Keratinocyte (primary cell): ENCODE results near the gene CEP63. TPM values are rescaled to one million over a fixed set of nuclear protein-coding genes. Genes with fewer than 3 reads are reported as not detected.

ENCODE experiments used
- DNase-seq: peaks from one replicate; pipeline ENCODE4 v3.0.0-alpha.2; 2011; ENCODE audit warnings: low read depth, missing footprints, low spot score
- FAIRE-seq: peaks from 2 replicates; lab custom pipeline; 2011; peaks lifted over from hg19 to GRCh38; lab: Jason Lieb, UNC
- H2AFZ ChIP-seq: 2 replicates; pipeline ENCODE4 v1.6.0; 2012; ENCODE audit warnings: low read length, control low read depth, inconsistent platforms; ENCODE audit not compliant: control insufficient read depth
- H3K27ac ChIP-seq: 2 replicates; pipeline ENCODE4 v1.5.1; 2011; ENCODE audit warnings: low read length; ENCODE audit not compliant: control insufficient read depth, insufficient read depth
- H3K27me3 ChIP-seq: 3 replicates; pipeline ENCODE4 v1.6.0; 2011; ENCODE audit warnings: low read length; ENCODE audit not compliant: control insufficient read depth, insufficient read depth; ENCODE audit errors: extremely low read depth
- H3K36me3 ChIP-seq, 2 experiments: 2 replicates in 1 of 2; 3 replicates in 1 of 2; pipeline ENCODE4 v1.5.1; 2011; ENCODE audit warnings: low read length in 2 of 2, mild to moderate bottlenecking in 1 of 2; ENCODE audit not compliant: control insufficient read depth in 2 of 2, insufficient read depth in 2 of 2; ENCODE audit errors: extremely low read depth in 1 of 2
- H3K4me1 ChIP-seq: 3 replicates; pipeline ENCODE4 v1.5.1; 2011; ENCODE audit warnings: low read length; ENCODE audit not compliant: control insufficient read depth, insufficient read depth; ENCODE audit errors: extremely low read depth
- H3K4me2 ChIP-seq: 3 replicates; pipeline ENCODE4 v1.6.0; 2011; ENCODE audit warnings: low read depth, low read length; ENCODE audit not compliant: control insufficient read depth, insufficient read depth; ENCODE audit errors: extremely low read depth
- H3K4me3 ChIP-seq, 3 experiments: fragments of 200-600 bp in 1 of 3; sonication (generic) in 1 of 3; 2 replicates in 2 of 3; 3 replicates in 1 of 3; pipeline ENCODE4 v1.5.1; 2011 to 2016; ENCODE audit warnings: low read length in 3 of 3, mild to moderate bottlenecking in 3 of 3, control low read depth in 2 of 3, inconsistent platforms in 1 of 3, low read depth in 1 of 3, mixed read lengths in 1 of 3, mixed run types in 1 of 3, moderate library complexity in 1 of 3; ENCODE audit not compliant: control insufficient read depth in 2 of 3, insufficient read depth in 2 of 3; ENCODE audit errors: extremely low read depth in 1 of 3
- H3K79me2 ChIP-seq: 2 replicates; pipeline ENCODE4 v1.6.0; 2012; ENCODE audit warnings: low read length; ENCODE audit not compliant: control insufficient read depth, insufficient read depth
- H3K9ac ChIP-seq: 3 replicates; pipeline ENCODE4 v1.6.0; 2011; ENCODE audit warnings: low read length; ENCODE audit not compliant: control insufficient read depth, insufficient read depth; ENCODE audit errors: extremely low read depth
- H3K9me1 ChIP-seq: 3 replicates; pipeline ENCODE4 v1.6.0; 2011; ENCODE audit warnings: low read length; ENCODE audit not compliant: control insufficient read depth, insufficient read depth; ENCODE audit errors: extremely low read depth
- H3K9me3 ChIP-seq: 2 replicates; pipeline ENCODE4 v1.5.1; 2012; ENCODE audit warnings: low read depth, low read length; ENCODE audit not compliant: control insufficient read depth
- H4K20me1 ChIP-seq: 3 replicates; pipeline ENCODE4 v1.6.0; 2011; ENCODE audit warnings: low read length; ENCODE audit not compliant: control insufficient read depth, insufficient read depth; ENCODE audit errors: extremely low read depth
- CTCF ChIP-seq, 3 experiments: IDR thresholded peaks in 1 of 3; conservative IDR thresholded peaks in 1 of 3; optimal IDR thresholded peaks in 1 of 3; 2 replicates in 2 of 3; 3 replicates in 1 of 3; pipeline versions ENCODE3 to v1.5.1; 2011; ENCODE audit warnings: low read length in 3 of 3, mild to moderate bottlenecking in 3 of 3, moderate library complexity in 2 of 3, control low read depth in 1 of 3, inconsistent platforms in 1 of 3; ENCODE audit not compliant: insufficient read depth in 2 of 3; ENCODE audit errors: extremely low read depth in 1 of 3
- EZH2 ChIP-seq: IDR thresholded peaks from one replicate; pipeline ENCODE4 v1.6.1; 2012; ENCODE audit warnings: inconsistent platforms, mild to moderate bottlenecking, low read length, moderate library complexity
- dilution Hi-C: fragments of 300-500 bp; cut with MboI; formaldehyde crosslinking; loops from one replicate; pipeline ENCODE4 v1.7.0; 2020; ENCODE audit warnings: low sequenced_read_pairs; ENCODE audit not compliant: extremely low pct_ligation_motif_present
- polyA plus RNA-seq, 5 experiments: library from polyadenylated mRNA; depleted of rRNA in 3 of 5; stranded (reverse) in 3 of 5; stranded (forward) in 1 of 5; unstranded in 1 of 5; fragments of >200 nt; gene quantifications; 1 replicate in 1 of 5; 2 replicates in 3 of 5; 3 replicates in 1 of 5; pipeline versions ENCODE4 v1.2.1 to v1.2.3, GENCODE V29; 2011 to 2012; ENCODE audit warnings: missing spikeins in 2 of 5, low read depth in 1 of 5, low replicate concordance in 1 of 5

The CEP63 gene
- polyA plus RNA-seq, 1 donor (not counting 4 experiments of a cell fraction or from before 2014, with no cell fraction given), result 10.1 TPM

- Histone ChIP-seq H3K27ac (no peak overlapping the region), H3K4me1 (peaks cover 4% of the 10 kb centered on the region), H3K4me2 (no peak overlapping the region), H3K9ac (no peak overlapping the region), H3K9me3 (no peaks in the 10 kb centered on the region), H4K20me1 (no peaks in the 10 kb centered on the region), H3K27me3 (no peaks in the 10 kb centered on the region), H3K36me3 (no peaks in the 10 kb centered on the region), H3K9me1 (no peaks in the 10 kb centered on the region), H3K4me3 (no peak overlapping the region), H2AFZ (peak overlapping the region; percentile 14), H3K79me2 (no peaks in the 10 kb centered on the region)
- DNase-seq (no peak), FAIRE-seq (peak; percentile 23)
- TF ChIP-seq CTCF (optimal IDR thresholded peaks at IDR 0.05 in 1 of 3, IDR thresholded peaks at IDR 0.05 in 1 of 3, conservative IDR thresholded peaks at IDR 0.05 in 1 of 3; ENCODE audit: extremely low read depth in 1 of 3, insufficient read depth in 2 of 3, low read length in 3 of 3) (no peak), EZH2 (no peak)
- dilution Hi-C loops, result no loop called here
Observed at GRCh38 chr3:134457376-134458074, 28.3 kb upstream of the CEP63 start.

GRCh38 chr3:134458406-134458945, 27.4 kb upstream of the CEP63 start:
- H3K9me1 ChIP-seq, result no peaks in the 10 kb centered on the region
- H3K27me3 ChIP-seq, result no peaks in the 10 kb centered on the region
- H3K4me2 ChIP-seq, result no peak overlapping the region
- no peak for DNase-seq
- H3K4me3 ChIP-seq, result no peak overlapping the region
- no peaks in the 10 kb centered on the region for H4K20me1 ChIP-seq
- TF ChIP-seq CTCF (optimal IDR thresholded peaks at IDR 0.05 in 1 of 3, IDR thresholded peaks at IDR 0.05 in 1 of 3, conservative IDR thresholded peaks at IDR 0.05 in 1 of 3; ENCODE audit: extremely low read depth in 1 of 3, insufficient read depth in 2 of 3, low read length in 3 of 3) (no peak), EZH2 (no peak)
- FAIRE-seq, result no peak
- no peak overlapping the region for H3K9ac ChIP-seq
- no peak overlapping the region for H2AFZ ChIP-seq
- H3K4me1 ChIP-seq, result peaks cover 4% of the 10 kb centered on the region
- H3K27ac ChIP-seq, result no peak overlapping the region
- no peaks in the 10 kb centered on the region for H3K9me3 ChIP-seq
- H3K36me3 ChIP-seq, result no peaks in the 10 kb centered on the region
- H3K79me2 ChIP-seq, result no peaks in the 10 kb centered on the region
- dilution Hi-C loops, result no loop called here
